Dendritic cell treated with granulocyte-macrophage colony-stimulating factor and Interleukin-4, amounts not matched to agents 40 ng/mL and 50 ng/mL, for 4 days (primary cell): Measurements from ENCODE around the gene AGAP1.

Experiments used
- H3K27ac Mint-ChIP-seq: one replicate; pipeline ENCODE4 v1.8.0; 2022; ENCODE audit warnings: mild to moderate bottlenecking, mixed read lengths
- H3K27me3 Mint-ChIP-seq: one replicate; pipeline ENCODE4 v1.8.0; 2022; ENCODE audit warnings: mild to moderate bottlenecking, mixed read lengths
- H3K36me3 Mint-ChIP-seq: one replicate; pipeline ENCODE4 v1.8.0; 2022; ENCODE audit warnings: low read depth, mixed read lengths
- H3K4me1 Mint-ChIP-seq: one replicate; pipeline ENCODE4 v1.8.0; 2022; ENCODE audit warnings: low read depth, mixed read lengths
- H3K4me3 Mint-ChIP-seq: one replicate; pipeline ENCODE4 v1.8.0; 2022; ENCODE audit warnings: mild to moderate bottlenecking, moderate library complexity, mixed read lengths
- H3K9me3 Mint-ChIP-seq: one replicate; pipeline ENCODE4 v1.8.0; 2022; ENCODE audit warnings: mixed read lengths
- intact Hi-C: fragments of 100-400 bp; cut with micrococcal nuclease; formaldehyde crosslinking; loops from one replicate; pipeline ENCODE4 v1.15.0; 2022

Gene AGAP1

DNA sequence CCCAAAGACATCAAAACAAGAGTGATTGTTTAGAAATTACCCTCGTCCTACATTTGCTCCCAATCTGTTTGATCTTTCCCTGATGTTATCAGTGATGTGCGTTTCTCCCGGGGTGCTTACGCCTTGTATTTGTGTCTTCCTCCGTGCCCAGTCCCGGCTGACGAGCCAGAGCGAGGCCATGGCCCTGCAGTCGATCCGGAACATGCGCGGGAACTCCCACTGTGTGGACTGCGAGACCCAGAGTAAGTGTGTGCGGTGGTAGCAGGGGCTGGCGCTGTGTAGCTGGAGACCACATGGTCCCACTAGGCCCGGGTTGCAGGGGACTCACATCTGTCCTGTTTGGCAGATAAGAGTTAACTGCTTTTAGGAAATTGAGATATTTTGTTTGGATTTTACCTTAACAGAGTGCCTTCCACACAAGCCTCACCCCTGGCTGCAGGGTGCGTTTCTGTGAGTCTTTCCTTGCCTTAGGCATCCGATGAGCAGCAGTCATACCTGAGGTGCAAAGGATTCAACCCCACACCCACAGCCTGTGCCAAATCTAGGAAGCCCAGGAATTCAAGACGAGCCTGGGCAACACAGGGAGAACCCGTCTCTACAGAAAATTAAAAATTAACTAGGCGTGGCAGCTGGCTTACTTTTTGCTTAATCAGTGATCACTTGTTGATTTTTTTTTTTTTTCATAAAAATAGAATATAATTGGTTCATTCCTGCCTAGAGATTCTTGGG is 546.9 kb downstream of the AGAP1 start:
- Mint-ChIP-seq H3K27ac (no peak overlapping the region), H3K4me1 (no peaks in the 10 kb centered on the region), H3K4me3 (no peak overlapping the region), H3K36me3 (no peaks in the 10 kb centered on the region), H3K27me3 (no peaks in the 10 kb centered on the region), H3K9me3 (no peaks in the 10 kb centered on the region)
- intact Hi-C loops = no loop called here

DNA sequence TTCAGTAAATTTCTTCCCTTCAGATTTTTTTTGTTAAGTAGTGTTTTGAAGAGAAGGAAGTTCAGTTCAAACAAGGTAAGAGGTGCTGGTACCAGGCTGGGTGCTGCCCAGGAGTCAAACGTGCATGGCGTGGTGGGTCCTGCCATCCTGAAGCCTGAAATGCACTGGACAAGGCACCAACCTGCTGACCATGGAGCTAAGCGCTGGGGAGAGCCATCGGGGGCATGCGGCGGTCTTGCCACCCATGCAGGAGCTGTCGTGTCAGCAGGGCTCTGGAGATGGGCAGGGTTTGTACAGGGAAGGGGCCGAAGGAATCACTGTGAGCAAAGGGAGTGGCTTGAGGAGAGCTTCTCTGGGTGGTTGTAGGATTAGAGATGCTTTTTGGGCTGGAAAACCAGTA is 547.8 kb downstream of the AGAP1 start:
- Mint-ChIP-seq H3K27ac (no peak overlapping the region), H3K4me1 (no peaks in the 10 kb centered on the region), H3K4me3 (no peak overlapping the region), H3K27me3 (no peaks in the 10 kb centered on the region), H3K36me3 (no peaks in the 10 kb centered on the region), H3K9me3 (no peaks in the 10 kb centered on the region)
- intact Hi-C loops = no loop called here

DNA sequence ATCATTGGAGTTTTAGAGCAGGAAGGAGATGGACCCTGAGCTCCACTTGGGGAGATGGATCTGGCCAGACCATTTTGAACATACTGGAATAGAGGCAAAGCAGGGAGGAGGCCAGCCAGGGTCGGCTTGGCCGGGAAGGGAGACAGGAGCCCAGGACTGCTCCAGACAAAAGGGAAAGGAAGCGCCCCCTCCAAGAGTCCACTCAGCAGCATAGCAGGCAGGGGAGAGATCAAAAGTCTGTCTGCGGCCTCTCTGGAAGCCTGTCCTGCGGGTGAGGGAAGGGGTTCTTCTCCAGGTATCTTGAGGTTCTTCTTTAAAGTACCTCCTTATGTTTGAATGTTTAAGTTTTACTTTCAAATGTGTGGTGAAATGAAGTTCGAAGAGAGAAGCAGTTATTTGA is 548.2 kb downstream of the AGAP1 start:
- H3K4me3 Mint-ChIP-seq = no peak overlapping the region
- H3K36me3 Mint-ChIP-seq = no peaks in the 10 kb centered on the region
- H3K27ac Mint-ChIP-seq = no peak overlapping the region
- H3K9me3 Mint-ChIP-seq = no peaks in the 10 kb centered on the region
- intact Hi-C loops = no loop called here
- H3K4me1 Mint-ChIP-seq = no peaks in the 10 kb centered on the region
- no peaks in the 10 kb centered on the region for H3K27me3 Mint-ChIP-seq

DNA sequence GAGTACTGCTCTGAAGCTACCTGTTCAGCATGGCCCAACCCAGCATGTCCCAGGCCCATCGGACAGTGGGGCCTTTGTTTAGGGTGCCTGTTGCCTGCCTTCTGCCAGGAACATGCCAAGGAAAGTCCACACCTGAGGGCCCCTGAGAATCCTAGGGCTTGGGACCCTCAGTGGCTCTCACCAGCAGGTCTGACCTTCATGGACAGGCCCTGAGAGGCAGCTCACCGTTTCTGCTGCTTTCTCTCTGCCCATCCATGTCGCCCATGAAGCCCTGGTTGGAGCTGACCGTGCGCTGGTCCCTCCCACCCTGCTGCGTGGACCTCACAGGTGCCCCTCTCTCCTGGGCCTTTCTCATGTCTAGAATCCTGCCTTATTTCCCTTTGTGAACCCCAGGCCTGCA is 550.3 kb downstream of the AGAP1 start:
- Mint-ChIP-seq H3K36me3 (no peaks in the 10 kb centered on the region), H3K9me3 (no peaks in the 10 kb centered on the region), H3K4me3 (no peak overlapping the region), H3K4me1 (no peaks in the 10 kb centered on the region), H3K27me3 (no peaks in the 10 kb centered on the region), H3K27ac (no peak overlapping the region)
- intact Hi-C loops = no loop called here

DNA sequence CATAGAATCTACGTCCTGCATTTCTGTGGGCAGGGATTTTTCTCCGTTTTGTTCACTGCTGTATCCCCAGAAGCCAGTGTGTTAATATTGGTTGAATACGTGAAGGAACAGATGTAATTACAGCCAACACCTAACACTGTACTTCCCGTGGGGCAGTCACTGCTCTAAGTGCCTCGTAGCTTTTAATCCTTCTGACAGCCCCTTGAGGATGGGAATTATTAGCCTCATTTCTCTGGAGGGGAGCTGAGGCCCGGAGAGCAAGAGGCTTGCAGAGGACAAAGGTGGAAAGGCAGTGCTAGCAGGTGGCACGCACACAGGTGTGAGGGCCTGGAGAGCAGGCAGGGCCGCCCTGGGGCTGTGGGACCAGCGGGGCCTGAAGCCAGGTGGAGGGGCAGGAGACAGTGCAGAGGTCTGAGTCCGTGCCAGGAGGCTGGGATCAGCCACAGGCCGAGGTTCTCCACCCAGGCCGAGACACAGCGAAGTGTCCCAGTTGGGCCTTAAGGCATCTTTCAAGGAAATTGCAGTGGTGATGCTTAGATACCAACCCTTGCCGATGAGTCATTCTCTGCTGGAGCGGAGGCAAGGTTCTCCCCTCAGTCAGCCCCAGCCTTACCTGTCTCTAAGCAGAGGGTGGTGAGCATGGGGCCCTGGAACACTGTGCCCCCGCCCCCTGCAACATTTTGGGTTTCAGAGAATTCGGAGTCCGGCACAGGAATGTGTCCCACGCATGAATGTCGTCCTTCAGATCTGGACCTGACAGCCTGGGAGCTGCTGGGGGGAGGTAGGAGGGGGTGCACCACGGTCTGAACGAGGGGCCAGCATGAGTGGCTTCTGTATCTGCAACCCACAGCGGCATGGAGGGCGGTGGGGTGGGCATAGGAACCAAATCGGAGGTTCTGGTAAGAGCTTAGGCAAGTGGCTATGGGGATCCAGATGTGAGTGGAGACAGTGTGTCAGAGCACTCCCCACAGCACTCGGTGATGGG is 551.7 kb downstream of the AGAP1 start:
- Mint-ChIP-seq H3K9me3 (no peaks in the 10 kb centered on the region), H3K27ac (no peak overlapping the region), H3K4me3 (no peak overlapping the region), H3K4me1 (no peaks in the 10 kb centered on the region), H3K27me3 (no peaks in the 10 kb centered on the region), H3K36me3 (no peaks in the 10 kb centered on the region)
- intact Hi-C loops = no loop called here

DNA sequence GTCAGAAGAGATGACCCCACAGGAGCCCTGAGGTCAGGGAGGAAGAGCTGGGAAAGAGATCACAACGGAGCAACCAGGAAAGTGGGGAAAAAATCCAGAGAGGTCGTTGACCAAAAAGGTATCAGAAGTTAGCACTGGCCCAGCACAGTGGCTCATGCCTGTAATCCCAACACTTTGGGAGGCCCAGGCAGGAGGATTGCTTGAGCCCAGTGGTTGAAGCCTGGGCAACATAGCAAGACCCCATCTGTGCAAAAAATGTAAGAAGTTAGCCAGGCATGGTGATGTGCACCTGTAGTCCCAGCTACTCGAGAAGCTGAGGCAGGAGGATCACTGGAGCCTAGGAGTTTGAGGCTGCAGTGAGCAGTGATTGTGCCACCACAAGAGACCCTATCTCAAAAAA is 552.9 kb downstream of the AGAP1 start:
- Mint-ChIP-seq H3K9me3 (no peaks in the 10 kb centered on the region), H3K27me3 (peaks cover 1% of the 10 kb centered on the region), H3K27ac (no peak overlapping the region), H3K4me3 (no peak overlapping the region), H3K4me1 (no peaks in the 10 kb centered on the region), H3K36me3 (no peaks in the 10 kb centered on the region)
- intact Hi-C loops = no loop called here

DNA sequence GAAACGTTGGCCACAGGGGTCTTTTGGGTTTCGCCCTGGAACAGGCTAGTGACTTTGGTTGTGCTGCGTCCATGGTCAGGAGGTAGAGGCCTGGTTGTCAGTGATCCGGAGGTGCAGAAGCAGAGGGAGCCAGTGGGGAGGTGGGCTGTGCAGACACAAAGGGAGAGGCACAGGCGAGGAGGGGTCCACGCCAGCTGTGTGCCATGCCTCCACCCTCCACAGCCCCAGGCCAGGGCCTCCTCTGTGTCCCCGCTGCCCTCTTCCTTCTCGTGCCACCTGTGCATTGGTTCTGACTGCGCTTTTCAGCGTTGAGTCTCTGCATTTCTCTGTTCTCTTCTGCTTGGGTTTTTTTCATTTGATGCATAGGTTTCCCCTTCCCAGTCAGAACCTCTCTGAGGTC is 553.3 kb downstream of the AGAP1 start:
- Mint-ChIP-seq H3K4me1 (no peaks in the 10 kb centered on the region), H3K27me3 (peaks cover 1% of the 10 kb centered on the region), H3K27ac (no peak overlapping the region), H3K9me3 (no peaks in the 10 kb centered on the region), H3K36me3 (no peaks in the 10 kb centered on the region), H3K4me3 (no peak overlapping the region)
- intact Hi-C loops = no loop called here

DNA sequence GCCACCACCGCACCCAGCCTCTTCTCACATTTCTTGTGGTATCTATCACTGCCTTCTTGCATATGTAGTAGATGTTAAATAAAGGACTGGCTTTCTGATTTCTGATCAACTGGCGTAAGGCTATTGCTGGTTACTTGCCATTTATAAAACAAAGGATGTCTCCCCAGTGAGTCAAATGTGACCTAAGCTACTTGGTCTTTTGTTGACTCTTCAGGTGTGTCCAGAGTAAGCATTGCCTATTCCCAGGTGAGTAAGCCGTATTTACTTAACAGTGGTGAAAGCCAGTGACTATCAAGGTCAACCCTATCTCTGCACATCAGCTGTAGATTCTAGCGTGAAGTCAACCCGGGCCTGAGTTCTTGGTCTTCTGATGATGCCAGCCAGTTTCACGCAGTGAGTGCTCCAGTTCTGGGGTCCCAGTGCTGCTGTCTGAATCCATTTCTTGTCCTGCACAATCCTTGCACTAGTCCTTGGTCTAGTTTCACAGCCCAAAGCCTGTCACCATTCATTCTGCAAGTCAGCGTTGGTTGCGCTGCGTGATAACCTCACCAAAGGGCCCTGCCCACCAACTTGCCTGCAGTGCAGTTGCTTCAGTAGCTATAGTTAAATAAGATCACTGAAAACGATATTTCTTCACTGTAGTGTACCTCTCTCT is 554.2 kb downstream of the AGAP1 start:
- no peak overlapping the region for H3K4me3 Mint-ChIP-seq
- no peak overlapping the region for H3K27ac Mint-ChIP-seq
- intact Hi-C loops = no loop called here
- no peaks in the 10 kb centered on the region for H3K9me3 Mint-ChIP-seq
- H3K27me3 Mint-ChIP-seq = peaks cover 3% of the 10 kb centered on the region
- no peaks in the 10 kb centered on the region for H3K36me3 Mint-ChIP-seq
- no peaks in the 10 kb centered on the region for H3K4me1 Mint-ChIP-seq

DNA sequence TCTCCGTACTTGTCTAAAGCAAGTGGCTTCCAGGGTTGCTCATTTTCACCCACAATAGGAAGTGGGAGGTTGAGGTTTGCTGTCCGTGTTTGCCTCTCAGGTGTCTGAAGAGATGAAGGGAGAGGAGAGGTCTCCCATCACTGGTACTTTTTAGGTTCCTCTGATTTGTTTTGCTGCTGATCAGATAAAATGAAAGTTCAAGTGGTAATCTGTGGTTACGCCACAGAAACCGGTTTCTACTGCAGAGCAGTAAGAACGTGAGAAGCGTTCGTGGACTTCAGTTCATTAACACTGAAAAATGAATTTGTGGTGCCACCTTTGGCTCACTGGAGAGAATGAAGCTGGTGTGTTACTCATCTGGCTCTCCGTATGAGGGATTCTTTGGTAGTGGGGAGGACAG is 556.1 kb downstream of the AGAP1 start:
- Mint-ChIP-seq H3K36me3 (no peaks in the 10 kb centered on the region), H3K4me3 (no peak overlapping the region), H3K9me3 (no peaks in the 10 kb centered on the region), H3K27me3 (peaks cover 6% of the 10 kb centered on the region), H3K27ac (no peak overlapping the region), H3K4me1 (no peaks in the 10 kb centered on the region)
- intact Hi-C loops = no loop called here

DNA sequence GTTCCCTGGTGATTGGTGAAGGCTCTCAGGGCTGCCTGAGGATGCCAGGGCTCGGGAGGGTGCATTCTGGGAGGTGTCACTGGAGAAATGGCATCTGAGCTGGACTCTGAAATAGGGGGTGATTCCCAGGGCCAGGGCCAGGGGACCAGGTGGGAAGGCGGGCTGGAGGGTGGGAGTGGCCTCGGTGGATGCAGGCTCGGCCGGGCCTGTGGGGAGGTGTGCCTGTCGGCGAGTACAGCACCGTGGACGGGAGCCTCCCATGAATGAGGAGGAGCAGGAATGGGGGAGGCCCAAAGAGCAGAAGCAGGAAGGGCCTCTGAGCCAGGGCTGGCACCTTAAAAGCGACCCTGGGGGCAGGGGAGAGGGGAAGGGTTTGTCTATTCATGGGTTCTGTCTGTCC is 557.5 kb downstream of the AGAP1 start:
- Mint-ChIP-seq H3K4me3 (no peak overlapping the region), H3K4me1 (no peaks in the 10 kb centered on the region), H3K36me3 (no peaks in the 10 kb centered on the region), H3K27ac (no peak overlapping the region), H3K27me3 (peaks cover 6% of the 10 kb centered on the region), H3K9me3 (no peaks in the 10 kb centered on the region)
- intact Hi-C loops = no loop called here

DNA sequence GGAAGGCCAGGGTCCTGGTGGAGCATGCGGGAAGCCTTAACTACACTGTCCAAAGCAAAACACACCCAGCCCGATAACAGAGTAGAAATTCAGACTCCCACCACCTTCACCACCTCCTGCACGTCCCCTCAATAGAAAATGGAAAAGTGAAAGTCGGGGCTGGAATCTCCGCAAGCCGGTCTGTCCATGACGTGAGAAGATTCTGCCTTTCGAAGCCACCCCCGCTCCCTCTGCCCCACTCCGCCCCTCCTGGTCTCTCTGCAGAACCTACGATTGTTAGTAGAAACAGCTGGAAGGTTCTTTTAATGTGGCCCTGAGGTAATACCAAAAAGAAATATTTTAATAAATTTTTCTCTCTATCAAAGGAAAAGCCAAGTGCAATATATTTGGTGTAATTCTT is 558.0 kb downstream of the AGAP1 start:
- H3K27me3 Mint-ChIP-seq = peaks cover 6% of the 10 kb centered on the region
- intact Hi-C loops = no loop called here
- no peak overlapping the region for H3K4me3 Mint-ChIP-seq
- no peaks in the 10 kb centered on the region for H3K36me3 Mint-ChIP-seq
- no peaks in the 10 kb centered on the region for H3K9me3 Mint-ChIP-seq
- H3K4me1 Mint-ChIP-seq = no peaks in the 10 kb centered on the region
- H3K27ac Mint-ChIP-seq = no peak overlapping the region

DNA sequence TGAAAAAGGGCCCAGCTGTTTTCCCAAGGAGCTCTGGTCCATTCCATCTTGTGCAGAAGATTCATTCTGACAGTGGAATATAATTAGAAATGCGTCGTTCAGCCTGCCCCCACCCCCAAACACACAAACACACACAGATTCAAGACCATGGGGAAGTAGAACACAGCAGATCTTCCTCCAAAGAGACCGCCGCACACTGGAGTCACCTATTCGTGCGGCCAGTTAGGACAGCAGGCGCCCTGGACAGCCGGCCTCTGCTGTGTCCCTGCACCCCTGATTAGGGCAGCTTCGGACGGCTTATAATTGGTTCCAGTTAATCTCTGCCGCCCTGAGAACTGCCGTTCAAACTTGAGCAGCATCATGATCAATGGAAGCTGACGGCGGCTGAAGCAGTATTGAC is 558.4 kb downstream of the AGAP1 start:
- Mint-ChIP-seq H3K36me3 (no peaks in the 10 kb centered on the region), H3K4me3 (no peak overlapping the region), H3K4me1 (no peaks in the 10 kb centered on the region), H3K9me3 (no peaks in the 10 kb centered on the region), H3K27ac (no peak overlapping the region), H3K27me3 (peaks cover 6% of the 10 kb centered on the region)
- intact Hi-C loops = no loop called here

DNA sequence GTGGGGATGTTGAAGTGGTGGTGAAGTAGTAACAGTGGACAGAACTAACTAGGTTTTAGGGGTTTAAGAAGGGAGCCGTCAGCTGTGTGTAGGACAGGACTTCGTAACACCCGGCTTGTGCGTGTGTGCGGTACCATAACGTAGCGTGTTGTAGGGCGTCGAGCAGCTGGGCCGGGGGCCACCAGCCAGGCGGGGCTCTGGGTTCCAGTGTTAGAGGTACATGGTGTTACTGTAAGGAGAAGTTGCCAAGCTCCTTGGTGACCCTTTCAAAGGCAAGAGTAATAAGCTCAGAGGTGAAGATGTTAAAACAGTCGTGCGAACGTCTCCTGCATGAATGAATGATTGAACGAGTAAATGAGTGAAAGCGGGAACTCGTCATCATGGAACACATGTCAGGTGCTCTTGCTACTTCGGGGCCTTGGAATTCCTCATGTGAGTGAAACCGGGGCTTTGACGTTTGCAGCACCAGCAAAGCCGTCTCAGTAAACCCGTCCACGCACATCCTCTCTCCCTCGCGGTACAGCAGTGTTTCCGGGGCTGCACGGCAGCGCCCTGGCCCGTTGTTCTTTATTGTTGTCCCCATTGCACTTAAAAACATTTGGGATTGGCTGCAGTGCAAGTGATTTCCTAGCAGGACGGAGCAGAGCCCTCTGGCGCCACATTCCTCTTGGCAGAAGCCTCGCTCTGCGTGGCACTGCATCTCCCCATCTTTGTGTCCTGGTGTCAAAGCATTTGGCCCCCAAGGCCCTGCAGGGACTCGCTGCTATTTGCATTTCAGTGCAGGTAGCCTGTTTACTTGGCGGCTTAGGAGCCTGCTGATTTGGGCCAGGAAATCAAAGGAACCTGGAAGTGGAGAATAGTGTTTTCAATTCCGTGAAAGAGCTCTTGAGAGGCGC is 559.3 kb downstream of the AGAP1 start:
- H3K9me3 Mint-ChIP-seq = peaks cover 4% of the 10 kb centered on the region
- H3K4me3 Mint-ChIP-seq = no peak overlapping the region
- no peaks in the 10 kb centered on the region for H3K36me3 Mint-ChIP-seq
- no peak overlapping the region for H3K27ac Mint-ChIP-seq
- H3K4me1 Mint-ChIP-seq = no peaks in the 10 kb centered on the region
- intact Hi-C loops = no loop called here
- H3K27me3 Mint-ChIP-seq = peaks cover 6% of the 10 kb centered on the region
